Calu3 (cell line): ENCODE results near the gene FYN. TPM values are rescaled to one million over a fixed set of nuclear protein-coding genes. Genes with fewer than 3 reads are reported as not detected.

Experiments
- BruUV-seq: library from RNA; stranded (reverse); fragments of 400-500 nt; replicated peaks from 2 replicates; lab custom pipeline; 2021; lab: Mats Ljungman, UMichigan
- CTCF ChIA-PET: fragments of 300-600 bp; sonication (Branson Sonifier 250); formaldehyde crosslinking; loops from one replicate; lab custom pipeline; 2022; ENCODE audit warnings: antibody characterized with exemption; lab: Charles Lee
- DNase-seq: peaks from one replicate; pipeline ENCODE4 v3.0.0; 2022
- H3K27ac Mint-ChIP-seq: one replicate; pipeline ENCODE4 v1.8.0; 2022; ENCODE audit warnings: mixed read lengths; ENCODE audit not compliant: unreplicated experiment
- H3K27me3 Mint-ChIP-seq: one replicate; pipeline ENCODE4 v1.8.0; 2022; ENCODE audit warnings: mixed read lengths; ENCODE audit not compliant: unreplicated experiment
- H3K36me3 Mint-ChIP-seq: one replicate; pipeline ENCODE4 v1.8.0; 2022; ENCODE audit warnings: mild to moderate bottlenecking, moderate library complexity, mixed read lengths; ENCODE audit not compliant: insufficient read depth, unreplicated experiment
- H3K4me1 Mint-ChIP-seq: one replicate; pipeline ENCODE4 v1.8.0; 2022; ENCODE audit warnings: mild to moderate bottlenecking, low read depth, mixed read lengths; ENCODE audit not compliant: unreplicated experiment
- H3K4me3 Mint-ChIP-seq: one replicate; pipeline ENCODE4 v1.8.0; 2022; ENCODE audit warnings: mild to moderate bottlenecking, low read depth, moderate library complexity, mixed read lengths; ENCODE audit not compliant: unreplicated experiment
- H3K9me3 Mint-ChIP-seq: one replicate; pipeline ENCODE4 v1.8.0; 2022; ENCODE audit warnings: low read depth, mixed read lengths; ENCODE audit not compliant: unreplicated experiment
- CTCF ChIP-seq: fragments of 200-600 bp; IDR thresholded peaks from one replicate; pipeline ENCODE4 v1.8.0; 2022; ENCODE audit warnings: antibody characterized with exemption; ENCODE audit not compliant: unreplicated experiment
- intact Hi-C: fragments of 100-400 bp; cut with micrococcal nuclease; formaldehyde crosslinking; loops from one replicate; pipeline ENCODE4 v1.10.0; 2022; ENCODE audit not compliant: unreplicated experiment
- total RNA-seq: library from RNA; stranded (reverse); gene quantifications from 2 replicates; pipeline ENCODE4 v1.2.3, GENCODE V29; 2022

FYN gene
- total RNA-seq, 1 experiment from 2014 or later: 61.0 TPM

GRCh38 chr6:111651185-111652034 lies 221.8 kb downstream of the FYN start:
- TF ChIP-seq CTCF: no peak

GRCh38 chr6:111650049-111650448 lies 223.2 kb downstream of the FYN start:
- H3K9me3 Mint-ChIP-seq: no peaks in the 10 kb centered on the region
- CTCF ChIA-PET: no interaction called here

More at GRCh38 chr6:111651185-111652034, 221.8 kb downstream of the FYN start:
- CTCF ChIA-PET: no interaction called here
- no peaks in the 10 kb centered on the region for H3K9me3 Mint-ChIP-seq
- intact Hi-C loops: no loop called here
- H3K27ac Mint-ChIP-seq: no peak overlapping the region
- peaks cover 4% of the 10 kb centered on the region for H3K4me1 Mint-ChIP-seq
- DNase-seq: no peak
- BruUV-seq: no TSS peak
- H3K36me3 Mint-ChIP-seq: no peaks in the 10 kb centered on the region
- no peaks in the 10 kb centered on the region for H3K27me3 Mint-ChIP-seq
- no peak overlapping the region for H3K4me3 Mint-ChIP-seq

DNA sequence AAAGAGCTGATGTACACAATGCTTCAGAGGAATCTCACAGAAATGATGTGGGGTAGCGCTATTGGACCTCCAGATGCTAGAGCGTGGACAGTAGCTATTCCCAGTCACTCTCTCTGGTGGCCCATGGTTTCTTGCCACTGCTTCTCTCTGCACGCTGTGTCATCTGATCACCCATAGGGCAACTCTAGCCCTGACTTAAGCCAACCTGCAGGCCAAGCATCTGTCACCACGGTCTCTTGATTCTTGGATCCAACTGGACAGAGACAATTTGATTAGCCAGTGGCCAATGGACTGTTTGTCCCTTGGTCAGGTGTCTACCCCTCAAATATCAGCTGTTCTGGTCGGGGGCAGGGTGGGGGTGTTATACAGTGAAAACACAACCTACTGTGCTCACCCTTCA lies 225.2 kb downstream of the FYN start:
- BruUV-seq: no TSS peak
- no peaks in the 10 kb centered on the region for H3K4me1 Mint-ChIP-seq
- no peak for DNase-seq
- TF ChIP-seq CTCF: no peak
- no peaks in the 10 kb centered on the region for H3K27me3 Mint-ChIP-seq
- no peak overlapping the region for H3K4me3 Mint-ChIP-seq
- no peak overlapping the region for H3K27ac Mint-ChIP-seq
- CTCF ChIA-PET: no interaction called here
- intact Hi-C loops: loop anchor here (10.0 kb wide), 2 partner anchors 283 to 393 kb away; a partner anchor contains a TSS
- H3K9me3 Mint-ChIP-seq: no peaks in the 10 kb centered on the region
- no peaks in the 10 kb centered on the region for H3K36me3 Mint-ChIP-seq

More at GRCh38 chr6:111650049-111650448, 223.2 kb downstream of the FYN start:
- Mint-ChIP-seq H3K27ac (no peak overlapping the region), H3K4me1 (no peaks in the 10 kb centered on the region), H3K27me3 (no peaks in the 10 kb centered on the region), H3K36me3 (no peaks in the 10 kb centered on the region), H3K4me3 (no peak overlapping the region)
- no TSS peak for BruUV-seq
- no peak for DNase-seq
- intact Hi-C loops: no loop called here
- no peak for TF ChIP-seq CTCF

DNA sequence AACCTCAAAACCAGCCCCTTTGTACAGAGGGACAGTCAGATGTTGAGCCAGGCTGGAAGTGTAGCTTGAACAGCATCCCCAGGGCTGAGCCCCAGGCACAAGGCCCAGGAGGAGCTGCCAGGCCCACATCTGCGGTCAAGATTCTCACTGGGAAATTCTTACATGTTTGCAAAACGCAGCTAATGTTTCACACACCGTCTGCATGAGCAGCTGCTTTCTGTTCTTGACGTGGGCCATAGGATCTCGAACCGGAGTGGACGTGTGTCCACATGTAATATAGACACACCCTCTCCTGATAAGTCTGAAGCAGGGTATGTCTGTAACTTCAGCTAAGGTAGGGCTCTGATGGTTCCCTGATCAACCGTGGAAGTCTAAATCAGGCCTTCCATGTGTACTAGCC lies 226.3 kb downstream of the FYN start:
- Mint-ChIP-seq H3K4me3 (no peak overlapping the region), H3K27me3 (no peaks in the 10 kb centered on the region), H3K9me3 (no peaks in the 10 kb centered on the region), H3K4me1 (no peaks in the 10 kb centered on the region), H3K36me3 (no peaks in the 10 kb centered on the region), H3K27ac (no peak overlapping the region)
- intact Hi-C loops: loop anchor here (10.0 kb wide), 2 partner anchors 282 to 392 kb away; a partner anchor contains a TSS
- no TSS peak for BruUV-seq
- DNase-seq: no peak
- CTCF ChIA-PET: no interaction called here
- TF ChIP-seq CTCF: no peak
